Activated naive CD4-positive, alpha-beta T cell treated with anti-CD3 and anti-CD28 coated beads for 36 hours (primary cell): ENCODE data around the gene ARFGAP1. TPM values are rescaled to one million over a fixed set of nuclear protein-coding genes. Genes with fewer than 3 reads are reported as not detected.

Experiments used
- CTCF ChIA-PET: fragments of 350-600 bp; sonication (Branson Sonifier 250); formaldehyde crosslinking; loops from one replicate; lab custom pipeline; 2021; ENCODE audit warnings: antibody characterized with exemption; lab: Charles Lee
- DNase-seq: peaks from one replicate; pipeline ENCODE4 v3.0.0-alpha.2; 2020
- H3K27ac Mint-ChIP-seq: one replicate; pipeline ENCODE4 v1.8.0; 2021; ENCODE audit warnings: mild to moderate bottlenecking, mixed read lengths
- H3K27me3 Mint-ChIP-seq: one replicate; pipeline ENCODE4 v1.8.0; 2021; ENCODE audit warnings: low read depth, mixed read lengths
- H3K36me3 Mint-ChIP-seq: one replicate; pipeline ENCODE4 v1.8.0; 2021; ENCODE audit warnings: low read depth, mixed read lengths
- H3K4me1 Mint-ChIP-seq: one replicate; pipeline ENCODE4 v1.8.0; 2021; ENCODE audit warnings: low read depth, mixed read lengths
- H3K4me3 Mint-ChIP-seq: one replicate; pipeline ENCODE4 v1.8.0; 2021; ENCODE audit warnings: mild to moderate bottlenecking, moderate library complexity, mixed read lengths
- H3K9me3 Mint-ChIP-seq: one replicate; pipeline ENCODE4 v1.8.0; 2021; ENCODE audit warnings: mixed read lengths
- intact Hi-C: fragments of 100-400 bp; cut with micrococcal nuclease; formaldehyde crosslinking; loops from one replicate; pipeline ENCODE4 v1.15.1; 2023
- total RNA-seq, 2 experiments: library from RNA; stranded (reverse); gene quantifications; one replicate each; pipeline ENCODE4 v1.2.3, GENCODE V29; 2021

The ARFGAP1 gene
- total RNA-seq, 2 experiments from 2014 or later, result 82.4 to 89.4 TPM

DNA sequence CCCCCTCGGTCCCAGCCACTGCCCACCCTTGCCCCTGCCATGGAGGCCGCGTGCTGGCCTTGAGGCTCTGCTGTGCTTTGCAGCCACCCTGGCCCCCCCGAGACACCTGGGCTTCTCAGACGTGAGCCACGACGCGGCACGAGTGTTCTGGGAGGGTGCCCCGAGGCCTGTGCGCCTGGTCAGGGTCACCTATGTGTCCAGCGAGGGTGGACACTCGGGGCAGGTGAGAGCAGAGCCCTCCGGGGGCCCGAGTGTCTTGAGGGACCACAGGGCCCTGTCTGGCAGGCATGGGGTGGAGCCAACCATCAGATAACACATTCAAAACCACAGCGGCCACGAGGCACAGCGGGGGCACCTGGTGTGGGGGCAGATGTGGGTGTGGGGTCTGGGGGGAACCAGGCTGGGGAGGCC lies 39.2 kb downstream of the ARFGAP1 start:
- DNase-seq, result no peak
- H3K4me1 Mint-ChIP-seq, result no peaks in the 10 kb centered on the region
- no peak overlapping the region for H3K4me3 Mint-ChIP-seq
- CTCF ChIA-PET, result no interaction called here
- intact Hi-C loops, result no loop called here
- no peaks in the 10 kb centered on the region for H3K36me3 Mint-ChIP-seq
- H3K27ac Mint-ChIP-seq, result no peak overlapping the region
- H3K9me3 Mint-ChIP-seq, result no peaks in the 10 kb centered on the region
- peaks cover 4% of the 10 kb centered on the region for H3K27me3 Mint-ChIP-seq

DNA sequence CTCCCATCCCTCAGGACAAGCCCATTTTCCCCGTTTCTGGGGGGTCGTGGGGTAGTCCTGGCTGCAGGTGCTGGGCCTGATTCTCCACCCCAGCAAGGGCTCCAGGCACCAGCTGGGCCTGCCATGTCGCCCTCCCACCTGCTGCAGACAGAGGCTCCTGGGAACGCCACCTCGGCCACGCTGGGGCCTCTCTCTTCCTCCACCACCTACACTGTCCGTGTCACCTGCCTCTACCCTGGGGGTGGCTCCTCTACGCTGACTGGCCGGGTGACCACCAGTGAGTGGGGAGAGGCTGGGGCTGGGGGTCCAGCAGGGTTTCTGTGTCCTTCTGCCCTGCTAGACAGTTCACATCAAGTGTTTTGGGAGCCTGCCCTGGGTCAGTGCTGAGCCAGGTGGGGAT lies 39.7 kb downstream of the ARFGAP1 start:
- H3K4me1 Mint-ChIP-seq, result no peaks in the 10 kb centered on the region
- H3K27ac Mint-ChIP-seq, result no peak overlapping the region
- no peak overlapping the region for H3K4me3 Mint-ChIP-seq
- CTCF ChIA-PET, result no interaction called here
- H3K9me3 Mint-ChIP-seq, result no peaks in the 10 kb centered on the region
- no peaks in the 10 kb centered on the region for H3K36me3 Mint-ChIP-seq
- DNase-seq, result no peak
- H3K27me3 Mint-ChIP-seq, result peaks cover 4% of the 10 kb centered on the region
- intact Hi-C loops, result no loop called here

DNA sequence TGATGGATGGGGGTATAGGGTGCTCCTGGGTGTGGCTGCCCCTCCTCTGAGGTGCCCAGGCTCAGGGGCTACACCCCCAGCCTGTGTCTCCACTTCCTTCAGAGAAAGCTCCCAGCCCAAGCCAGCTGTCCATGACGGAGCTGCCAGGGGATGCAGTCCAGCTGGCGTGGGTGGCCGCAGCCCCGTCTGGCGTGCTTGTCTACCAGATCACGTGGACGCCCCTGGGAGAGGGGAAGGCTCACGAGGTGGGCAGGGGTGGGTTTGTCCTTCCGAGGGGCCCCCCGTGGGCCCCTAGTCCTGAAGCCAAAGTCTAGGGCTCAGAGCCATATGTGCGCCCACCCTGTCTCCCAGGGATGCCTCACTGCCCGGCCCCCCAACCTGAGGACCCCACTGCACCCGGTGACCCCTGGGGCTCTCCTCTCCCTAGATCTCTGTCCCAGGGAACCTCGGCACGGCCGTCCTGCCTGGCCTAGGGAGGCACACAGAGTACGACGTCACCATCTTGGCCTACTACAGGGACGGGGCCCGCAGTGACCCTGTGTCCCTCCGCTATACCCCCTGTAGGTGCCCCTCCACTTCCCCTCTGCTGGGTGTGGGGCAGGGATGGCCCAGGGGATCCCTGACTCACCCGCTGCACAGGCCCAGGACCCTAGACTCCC lies 40.2 kb downstream of the ARFGAP1 start:
- CTCF ChIA-PET, result no interaction called here
- intact Hi-C loops, result no loop called here
- no peak overlapping the region for H3K4me3 Mint-ChIP-seq
- no peak for DNase-seq
- H3K27ac Mint-ChIP-seq, result no peak overlapping the region
- H3K36me3 Mint-ChIP-seq, result no peaks in the 10 kb centered on the region
- H3K27me3 Mint-ChIP-seq, result peaks cover 4% of the 10 kb centered on the region
- no peaks in the 10 kb centered on the region for H3K9me3 Mint-ChIP-seq
- no peaks in the 10 kb centered on the region for H3K4me1 Mint-ChIP-seq

DNA sequence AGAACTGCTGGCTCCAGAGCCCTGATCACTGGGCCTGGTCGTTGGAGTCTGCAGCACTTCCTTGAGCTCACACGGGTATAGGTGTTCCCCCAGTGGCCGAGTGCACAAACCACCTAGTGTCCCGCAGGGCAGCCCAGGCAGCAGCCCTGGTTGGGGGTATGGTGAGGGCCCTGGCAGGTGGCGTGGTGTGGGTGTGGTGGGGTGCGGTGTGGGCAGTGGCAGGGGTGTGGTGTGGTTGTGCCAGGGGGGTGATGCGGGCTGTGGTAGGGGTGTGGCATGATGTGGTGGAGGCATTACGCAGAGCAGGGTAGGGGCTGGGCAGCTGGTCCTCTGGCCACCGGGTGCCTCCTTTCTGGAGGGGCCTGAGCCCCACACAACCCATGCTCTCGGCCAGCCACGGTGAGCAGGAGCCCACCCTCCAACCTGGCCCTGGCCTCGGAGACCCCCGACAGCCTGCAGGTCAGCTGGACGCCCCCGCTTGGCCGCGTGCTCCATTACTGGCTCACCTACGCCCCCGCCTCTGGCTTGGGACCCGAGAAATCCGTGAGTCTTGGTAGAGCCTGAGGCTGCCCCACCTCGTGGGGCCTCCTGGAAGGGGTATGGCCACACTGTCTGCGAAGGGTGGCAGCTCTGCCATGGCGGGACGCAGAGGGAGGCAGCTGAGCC lies 40.9 kb downstream of the ARFGAP1 start:
- Mint-ChIP-seq H3K4me3 (no peak overlapping the region), H3K4me1 (no peaks in the 10 kb centered on the region), H3K27me3 (peaks cover 4% of the 10 kb centered on the region), H3K36me3 (no peaks in the 10 kb centered on the region), H3K27ac (no peak overlapping the region), H3K9me3 (no peaks in the 10 kb centered on the region)
- intact Hi-C loops, result no loop called here
- no peak for DNase-seq
- CTCF ChIA-PET, result no interaction called here

DNA sequence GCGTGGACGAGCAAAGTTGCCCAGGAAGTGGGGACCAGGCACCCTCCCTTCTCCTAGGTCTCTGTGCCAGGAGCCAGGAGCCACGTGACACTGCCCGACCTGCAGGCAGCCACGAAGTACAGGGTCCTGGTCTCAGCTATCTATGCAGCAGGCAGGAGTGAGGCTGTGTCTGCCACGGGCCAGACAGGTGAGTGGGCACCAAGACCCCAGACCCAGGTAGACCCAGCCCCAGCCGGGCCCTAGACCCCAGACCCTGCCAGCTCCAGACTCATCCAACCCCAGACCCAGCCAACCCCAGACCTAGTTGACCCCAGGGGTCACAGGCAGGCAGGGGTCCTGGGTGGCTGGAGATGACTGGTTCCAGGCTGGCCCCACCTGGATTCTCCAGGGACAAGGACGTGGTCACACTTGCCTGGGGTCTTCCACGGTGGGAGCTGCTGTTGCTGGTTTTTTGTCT lies 41.4 kb downstream of the ARFGAP1 start:
- no peaks in the 10 kb centered on the region for H3K4me1 Mint-ChIP-seq
- no peak overlapping the region for H3K27ac Mint-ChIP-seq
- H3K27me3 Mint-ChIP-seq, result peaks cover 4% of the 10 kb centered on the region
- no peaks in the 10 kb centered on the region for H3K36me3 Mint-ChIP-seq
- H3K9me3 Mint-ChIP-seq, result no peaks in the 10 kb centered on the region
- H3K4me3 Mint-ChIP-seq, result no peak overlapping the region
- CTCF ChIA-PET, result no interaction called here
- DNase-seq, result no peak
- intact Hi-C loops, result no loop called here

DNA sequence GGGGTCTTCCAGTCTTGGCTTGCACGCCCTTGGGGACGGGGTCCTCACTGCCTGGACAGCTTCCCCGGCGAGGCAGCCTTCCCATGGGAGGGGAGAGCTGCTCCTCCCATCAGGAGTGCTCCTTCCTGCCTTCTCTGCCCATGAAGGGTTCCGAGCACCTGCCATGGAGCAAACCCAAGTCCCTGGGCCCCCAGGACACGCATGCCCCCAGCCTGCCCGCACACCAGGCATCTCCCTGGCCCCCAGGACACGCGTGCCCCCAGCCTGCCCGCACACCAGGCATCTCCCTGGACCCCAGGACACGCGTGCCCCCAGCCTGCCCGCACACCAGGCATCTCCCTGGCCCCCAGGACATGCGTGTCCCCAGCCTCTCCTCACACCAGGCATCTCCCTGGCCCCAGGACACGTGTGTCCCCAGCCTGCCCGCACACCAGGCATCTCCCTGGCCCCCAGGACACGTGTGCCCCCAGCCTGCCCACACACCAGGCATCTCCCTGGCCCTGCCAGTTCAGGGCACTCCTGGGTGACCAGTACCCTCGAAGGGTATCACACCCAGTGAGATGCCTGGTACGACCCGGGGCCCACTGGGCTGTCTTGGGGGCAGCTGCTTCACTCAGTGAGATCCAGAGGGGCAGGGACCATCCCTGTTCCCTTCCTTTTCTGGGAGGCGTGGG lies 42.1 kb downstream of the ARFGAP1 start:
- no peak overlapping the region for H3K4me3 Mint-ChIP-seq
- H3K9me3 Mint-ChIP-seq, result no peaks in the 10 kb centered on the region
- H3K4me1 Mint-ChIP-seq, result no peaks in the 10 kb centered on the region
- no peak for DNase-seq
- H3K27me3 Mint-ChIP-seq, result peaks cover 2% of the 10 kb centered on the region
- H3K36me3 Mint-ChIP-seq, result no peaks in the 10 kb centered on the region
- CTCF ChIA-PET, result no interaction called here
- H3K27ac Mint-ChIP-seq, result no peak overlapping the region
- intact Hi-C loops, result no loop called here

DNA sequence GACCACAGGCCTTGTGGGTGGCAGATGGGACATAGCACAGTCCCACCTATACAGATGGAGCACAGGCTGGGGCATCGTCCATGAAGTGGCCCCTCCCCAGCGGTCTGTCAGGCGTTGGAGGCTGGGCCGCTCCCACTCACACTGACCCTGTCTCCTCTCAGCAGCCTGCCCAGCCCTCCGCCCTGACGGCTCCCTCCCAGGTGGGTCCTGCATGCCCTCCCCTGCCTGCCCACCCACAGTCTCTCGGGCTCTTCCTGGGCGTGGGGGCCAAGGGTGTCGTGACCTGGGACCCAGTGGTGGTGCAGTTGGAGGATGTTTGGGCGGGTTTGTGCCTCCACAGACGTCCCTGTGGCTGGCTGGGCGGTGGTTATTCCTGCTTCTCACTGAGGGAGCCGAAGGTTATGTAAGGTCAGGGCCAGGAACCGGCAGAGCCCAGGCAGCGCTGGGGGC lies 42.7 kb downstream of the ARFGAP1 start:
- CTCF ChIA-PET, result no interaction called here
- Mint-ChIP-seq H3K36me3 (no peaks in the 10 kb centered on the region), H3K4me3 (no peak overlapping the region), H3K27ac (no peak overlapping the region), H3K27me3 (no peaks in the 10 kb centered on the region), H3K9me3 (no peaks in the 10 kb centered on the region), H3K4me1 (no peaks in the 10 kb centered on the region)
- intact Hi-C loops, result no loop called here
- no peak for DNase-seq

DNA sequence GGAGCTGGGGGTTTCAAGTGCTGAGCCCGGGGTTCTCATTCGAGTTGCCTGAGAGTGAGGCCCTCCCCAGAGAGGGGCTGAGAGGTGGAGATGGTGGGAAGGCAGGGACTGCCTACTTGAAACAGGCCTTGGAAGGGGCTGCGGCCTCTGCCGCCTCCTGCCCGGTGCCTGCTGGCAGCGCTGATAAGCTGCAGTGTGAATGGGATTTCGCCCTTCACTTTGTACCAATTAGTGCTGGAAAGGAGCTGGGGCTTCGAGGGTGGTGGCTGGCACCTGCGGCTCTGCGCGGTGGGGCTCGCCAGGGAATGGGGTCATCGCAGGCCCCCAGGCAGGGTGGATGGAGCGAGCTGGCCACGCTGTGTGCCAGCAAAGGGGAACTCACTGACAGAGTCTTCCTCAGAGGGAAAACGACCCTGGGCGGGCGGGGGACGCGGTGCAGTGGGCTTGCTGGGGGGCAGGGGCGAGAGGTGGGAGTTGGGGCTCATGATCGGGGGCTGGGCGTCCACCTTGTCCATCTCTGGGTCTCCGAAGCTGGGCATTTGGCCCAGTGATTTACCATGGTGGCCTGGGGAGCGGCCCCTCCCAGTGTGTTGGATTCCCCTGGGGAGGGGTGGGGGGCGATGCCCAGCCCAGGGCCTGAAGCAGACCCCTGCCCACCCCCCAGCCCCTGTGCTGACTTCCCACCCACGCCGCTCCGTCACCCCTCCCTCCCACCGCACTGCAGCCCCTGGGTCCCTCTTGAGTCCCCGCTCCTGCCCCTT lies 43.3 kb downstream of the ARFGAP1 start:
- no peaks in the 10 kb centered on the region for H3K36me3 Mint-ChIP-seq
- DNase-seq, result peak; percentile 1
- intact Hi-C loops, result no loop called here
- no peak overlapping the region for H3K27ac Mint-ChIP-seq
- CTCF ChIA-PET, result no interaction called here
- no peaks in the 10 kb centered on the region for H3K9me3 Mint-ChIP-seq
- H3K4me1 Mint-ChIP-seq, result no peaks in the 10 kb centered on the region
- no peaks in the 10 kb centered on the region for H3K27me3 Mint-ChIP-seq
- H3K4me3 Mint-ChIP-seq, result no peak overlapping the region

DNA sequence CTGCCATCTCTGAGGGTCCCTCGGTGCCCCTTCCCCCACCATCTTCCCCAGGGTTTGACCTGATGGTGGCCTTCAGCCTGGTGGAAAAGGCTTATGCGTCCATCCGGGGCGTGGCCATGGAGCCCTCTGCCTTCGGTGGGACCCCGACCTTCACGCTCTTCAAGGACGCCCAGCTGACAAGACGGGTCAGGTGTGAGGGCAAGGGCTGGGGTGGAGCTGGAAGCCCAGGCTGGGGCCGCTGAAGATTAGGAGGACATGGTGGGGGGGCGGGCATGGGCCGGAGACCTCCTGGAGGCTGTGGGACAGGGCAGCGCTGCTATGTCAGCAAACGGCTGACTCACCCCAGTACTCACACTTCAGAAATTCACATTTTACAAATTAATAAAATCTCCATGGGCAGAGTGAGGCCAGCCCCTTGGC lies 43.9 kb downstream of the ARFGAP1 start:
- no peak overlapping the region for H3K4me3 Mint-ChIP-seq
- H3K36me3 Mint-ChIP-seq, result no peaks in the 10 kb centered on the region
- DNase-seq, result no peak
- no peaks in the 10 kb centered on the region for H3K4me1 Mint-ChIP-seq
- no peak overlapping the region for H3K27ac Mint-ChIP-seq
- intact Hi-C loops, result no loop called here
- H3K27me3 Mint-ChIP-seq, result no peaks in the 10 kb centered on the region
- CTCF ChIA-PET, result no interaction called here
- no peaks in the 10 kb centered on the region for H3K9me3 Mint-ChIP-seq

DNA sequence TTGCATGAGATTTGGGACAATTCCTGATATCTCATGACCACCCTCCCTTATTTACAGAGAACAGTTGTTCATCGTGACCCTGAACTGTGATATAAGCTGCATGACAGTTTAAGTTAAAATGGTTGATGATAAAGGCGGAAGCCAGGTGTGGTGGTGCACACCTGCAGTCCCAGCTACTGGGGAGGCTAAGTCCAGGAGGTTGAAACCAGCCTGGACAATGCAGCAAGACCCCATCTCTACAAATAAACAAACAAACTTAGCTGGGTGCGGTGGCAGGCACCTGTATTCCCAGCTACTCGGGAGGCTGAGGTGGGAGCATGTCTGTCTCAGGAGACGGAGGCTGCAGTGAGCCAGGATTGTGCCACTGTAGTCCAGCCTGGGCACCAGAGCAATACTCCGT lies 44.4 kb downstream of the ARFGAP1 start:
- CTCF ChIA-PET, result no interaction called here
- no peak overlapping the region for H3K4me3 Mint-ChIP-seq
- no peaks in the 10 kb centered on the region for H3K4me1 Mint-ChIP-seq
- H3K27ac Mint-ChIP-seq, result no peak overlapping the region
- H3K27me3 Mint-ChIP-seq, result no peaks in the 10 kb centered on the region
- no peaks in the 10 kb centered on the region for H3K36me3 Mint-ChIP-seq
- no peaks in the 10 kb centered on the region for H3K9me3 Mint-ChIP-seq
- intact Hi-C loops, result no loop called here
- no peak for DNase-seq

DNA sequence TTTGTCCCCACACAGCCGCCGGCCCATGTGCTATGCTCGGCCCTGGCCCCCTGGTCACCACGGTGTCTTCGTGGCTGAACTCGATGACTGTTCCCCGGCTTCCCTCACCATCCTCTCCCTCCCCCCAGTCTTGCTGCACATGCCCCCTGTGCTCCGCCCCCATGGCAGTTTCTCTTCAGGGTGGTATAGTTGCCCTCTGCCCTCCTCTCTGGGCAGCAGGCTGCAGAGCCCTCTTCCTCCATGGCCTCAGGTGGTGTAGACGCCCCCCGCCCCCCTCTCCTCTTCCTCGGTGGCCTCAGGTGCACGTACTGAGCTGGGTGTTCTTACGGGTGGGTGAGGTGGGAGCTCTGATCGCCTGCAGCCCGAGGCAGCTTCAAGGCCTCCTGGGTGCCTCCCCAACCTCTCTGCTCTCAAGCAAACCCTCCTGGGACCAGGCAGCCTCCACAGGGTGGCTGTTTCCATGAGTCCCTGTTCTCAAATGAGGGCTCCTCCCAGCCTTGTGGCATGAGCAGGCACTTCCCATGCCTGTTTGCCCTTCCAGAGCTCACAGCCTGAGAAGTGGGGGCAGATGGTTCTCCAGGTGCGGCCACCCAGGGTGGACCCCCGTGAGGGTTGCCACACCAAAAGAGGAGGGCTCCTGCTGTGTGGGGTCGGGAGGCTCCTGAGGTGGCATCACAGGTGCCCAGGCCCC lies 45.1 kb downstream of the ARFGAP1 start:
- intact Hi-C loops, result no loop called here
- H3K4me3 Mint-ChIP-seq, result no peak overlapping the region
- no peaks in the 10 kb centered on the region for H3K9me3 Mint-ChIP-seq
- no peak overlapping the region for H3K27ac Mint-ChIP-seq
- H3K27me3 Mint-ChIP-seq, result no peaks in the 10 kb centered on the region
- no peaks in the 10 kb centered on the region for H3K4me1 Mint-ChIP-seq
- no peaks in the 10 kb centered on the region for H3K36me3 Mint-ChIP-seq
- DNase-seq, result peak; percentile 3
- CTCF ChIA-PET, result no interaction called here
